ENCODE results near the gene MAPKAPK2. TPM values are rescaled to one million over a fixed set of nuclear protein-coding genes. Genes with fewer than 3 reads are reported as not detected.

The MAPKAPK2 gene
- total RNA-seq, 1 experiment from 2014 or later = 51.1 TPM

DNA sequence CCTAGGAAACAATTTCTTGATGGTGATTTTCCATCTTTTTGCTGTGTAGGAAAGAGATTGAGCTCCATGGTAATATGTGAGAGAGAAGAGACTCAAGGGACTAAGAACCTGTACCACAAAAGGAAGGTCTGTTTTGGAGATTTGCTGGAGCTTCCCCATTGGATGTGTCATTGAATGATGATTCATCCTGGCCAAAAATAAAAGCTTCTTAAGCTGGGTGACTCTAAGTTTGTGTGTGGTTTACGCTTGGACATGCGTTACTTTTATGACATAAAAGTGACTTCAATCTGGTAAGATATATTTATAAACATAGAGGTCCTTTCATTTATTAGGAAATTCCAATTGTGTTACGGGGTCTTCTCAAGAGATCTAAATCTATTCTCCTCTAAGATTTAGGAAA, 68.4 kb downstream of the MAPKAPK2 start:
- no peak overlapping the region for H3K4me2 ChIP-seq (ENCODE audit: low read length)
- no peaks in the 10 kb centered on the region for H3K4me1 ChIP-seq (ENCODE audit: control insufficient read depth in 1 of 2, insufficient read depth in 2 of 2, low read length in 2 of 2)
- ChIA-PET RAD21 (ENCODE audit: low non-redundant PET in 1 of 2, low total read pairs in 2 of 2, uncharacterized antibody in 2 of 2, unreplicated experiment in 2 of 2) (no interaction called here), CTCF (interaction anchor here (0.9 kb wide), 1 partner anchor 27 kb away, joined by 3 read pairs; no protein-coding TSS in a partner anchor), POLR2A (no interaction called here)
- peaks cover 14% of the 10 kb centered on the region for H3K27me3 ChIP-seq (ENCODE audit: insufficient read depth, low read length)
- BruUV-seq (replicated peaks) = no TSS peak
- no peaks in the 10 kb centered on the region for H3K9me3 ChIP-seq (ENCODE audit: control insufficient read depth in 1 of 2, insufficient read depth in 1 of 2, low read depth in 1 of 2, low read length in 2 of 2)
- no peak for ATAC-seq
- no peaks in the 10 kb centered on the region for H3K79me2 ChIP-seq (ENCODE audit: insufficient read depth, low read length)
- H4K20me1 ChIP-seq (ENCODE audit: insufficient read depth) = no peaks in the 10 kb centered on the region
- TF ChIP-seq EZH2phosphoT487 (IDR thresholded peaks at IDR 0.05; ENCODE audit: borderline replicate concordance) = no peak
- TF ChIP-seq, protein P1, sequence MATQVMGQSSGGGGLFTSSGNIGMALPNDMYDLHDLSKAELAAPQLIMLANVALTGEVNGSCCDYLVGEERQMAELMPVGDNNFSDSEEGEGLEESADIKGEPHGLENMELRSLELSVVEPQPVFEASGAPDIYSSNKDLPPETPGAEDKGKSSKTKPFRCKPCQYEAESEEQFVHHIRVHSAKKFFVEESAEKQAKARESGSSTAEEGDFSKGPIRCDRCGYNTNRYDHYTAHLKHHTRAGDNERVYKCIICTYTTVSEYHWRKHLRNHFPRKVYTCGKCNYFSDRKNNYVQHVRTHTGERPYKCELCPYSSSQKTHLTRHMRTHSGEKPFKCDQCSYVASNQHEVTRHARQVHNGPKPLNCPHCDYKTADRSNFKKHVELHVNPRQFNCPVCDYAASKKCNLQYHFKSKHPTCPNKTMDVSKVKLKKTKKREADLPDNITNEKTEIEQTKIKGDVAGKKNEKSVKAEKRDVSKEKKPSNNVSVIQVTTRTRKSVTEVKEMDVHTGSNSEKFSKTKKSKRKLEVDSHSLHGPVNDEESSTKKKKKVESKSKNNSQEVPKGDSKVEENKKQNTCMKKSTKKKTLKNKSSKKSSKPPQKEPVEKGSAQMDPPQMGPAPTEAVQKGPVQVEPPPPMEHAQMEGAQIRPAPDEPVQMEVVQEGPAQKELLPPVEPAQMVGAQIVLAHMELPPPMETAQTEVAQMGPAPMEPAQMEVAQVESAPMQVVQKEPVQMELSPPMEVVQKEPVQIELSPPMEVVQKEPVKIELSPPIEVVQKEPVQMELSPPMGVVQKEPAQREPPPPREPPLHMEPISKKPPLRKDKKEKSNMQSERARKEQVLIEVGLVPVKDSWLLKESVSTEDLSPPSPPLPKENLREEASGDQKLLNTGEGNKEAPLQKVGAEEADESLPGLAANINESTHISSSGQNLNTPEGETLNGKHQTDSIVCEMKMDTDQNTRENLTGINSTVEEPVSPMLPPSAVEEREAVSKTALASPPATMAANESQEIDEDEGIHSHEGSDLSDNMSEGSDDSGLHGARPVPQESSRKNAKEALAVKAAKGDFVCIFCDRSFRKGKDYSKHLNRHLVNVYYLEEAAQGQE (IDR thresholded peaks at IDR 0.05; ENCODE audit: low read depth) = no peak
- TF ChIP-seq, protein P2, sequence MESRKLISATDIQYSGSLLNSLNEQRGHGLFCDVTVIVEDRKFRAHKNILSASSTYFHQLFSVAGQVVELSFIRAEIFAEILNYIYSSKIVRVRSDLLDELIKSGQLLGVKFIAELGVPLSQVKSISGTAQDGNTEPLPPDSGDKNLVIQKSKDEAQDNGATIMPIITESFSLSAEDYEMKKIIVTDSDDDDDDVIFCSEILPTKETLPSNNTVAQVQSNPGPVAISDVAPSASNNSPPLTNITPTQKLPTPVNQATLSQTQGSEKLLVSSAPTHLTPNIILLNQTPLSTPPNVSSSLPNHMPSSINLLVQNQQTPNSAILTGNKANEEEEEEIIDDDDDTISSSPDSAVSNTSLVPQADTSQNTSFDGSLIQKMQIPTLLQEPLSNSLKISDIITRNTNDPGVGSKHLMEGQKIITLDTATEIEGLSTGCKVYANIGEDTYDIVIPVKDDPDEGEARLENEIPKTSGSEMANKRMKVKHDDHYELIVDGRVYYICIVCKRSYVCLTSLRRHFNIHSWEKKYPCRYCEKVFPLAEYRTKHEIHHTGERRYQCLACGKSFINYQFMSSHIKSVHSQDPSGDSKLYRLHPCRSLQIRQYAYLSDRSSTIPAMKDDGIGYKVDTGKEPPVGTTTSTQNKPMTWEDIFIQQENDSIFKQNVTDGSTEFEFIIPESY (IDR thresholded peaks at IDR 0.05; ENCODE audit: extremely low read depth, insufficient replicate concordance, low read length) = no peak
- no peak for TF ChIP-seq POLR2AphosphoS5 (IDR thresholded peaks at IDR 0.05; ENCODE audit: low read depth, low read length)
- TF ChIP-seq CEBPB (IDR thresholded peaks at IDR 0.05; ENCODE audit: low read depth) = no peak
- TF ChIP-seq EGR1 (IDR thresholded peaks at IDR 0.05; ENCODE audit: low read depth) = no peak
- H3K9ac ChIP-seq (ENCODE audit: low read length) = no peak overlapping the region
- DNase-seq (ENCODE audit: low read depth, low spot score) = no peak
- no peaks in the 10 kb centered on the region for H3K36me3 ChIP-seq (ENCODE audit: control insufficient read depth in 1 of 2, insufficient read depth in 2 of 2, low read length in 2 of 2)
- no peak overlapping the region for H3K27ac ChIP-seq (ENCODE audit: low read depth, low read length)
- no peak overlapping the region for H2AFZ ChIP-seq (ENCODE audit: low read depth, low read length, poor library complexity, severe bottlenecking)
- intact Hi-C loops (cut with micrococcal nuclease) = no loop called here
- no peak overlapping the region for H3K4me3 ChIP-seq (replicated peaks in 1 of 2; ENCODE audit: low read depth in 1 of 2, low read length in 2 of 2)
- no peaks in the 10 kb centered on the region for H3K9me2 ChIP-seq (ENCODE audit: insufficient read depth)
